Effector memory CD8-positive, alpha-beta T cell (primary cell): ENCODE results near the gene MTCH2.
A peak's percentile ranks its signal among the peaks of the same experiment; 100 is the strongest.

Experiments
- ATAC-seq: fragments of 150-1000 bp; cut with Tn5 transposase; replicated peaks from 2 replicates; pipeline ENCODE4 v1.10.0; 2021; ENCODE audit warnings: mild to moderate bottlenecking, moderate library complexity
- DNase-seq, 3 experiments: peaks; one replicate each; pipeline ENCODE4 v3.0.0; 2021
- H3K27ac Mint-ChIP-seq, 2 donors: one replicate each; pipeline ENCODE4 v1.8.0; 2022; ENCODE audit warnings: mild to moderate bottlenecking in 2 of 2, mixed read lengths in 2 of 2, moderate library complexity in 2 of 2
- H3K27me3 Mint-ChIP-seq, 2 donors: one replicate each; pipeline ENCODE4 v1.8.0; 2022; ENCODE audit warnings: mixed read lengths in 2 of 2
- H3K36me3 Mint-ChIP-seq: one replicate; pipeline ENCODE4 v1.8.0; 2022; ENCODE audit warnings: mild to moderate bottlenecking, moderate library complexity, mixed read lengths; ENCODE audit not compliant: insufficient read depth
- H3K4me1 Mint-ChIP-seq, 2 donors: one replicate each; pipeline ENCODE4 v1.8.0; 2022; ENCODE audit warnings: low read depth in 2 of 2, mixed read lengths in 2 of 2
- H3K4me3 Mint-ChIP-seq, 2 donors: one replicate each; pipeline ENCODE4 v1.8.0; 2022; ENCODE audit warnings: mild to moderate bottlenecking in 2 of 2, mixed read lengths in 2 of 2, moderate library complexity in 2 of 2
- H3K9me3 Mint-ChIP-seq, 2 donors: one replicate each; pipeline ENCODE4 v1.8.0; 2022; ENCODE audit warnings: mixed read lengths in 2 of 2

MTCH2 gene

GRCh38 chr11:47577460-47578041 is 64.8 kb downstream of the MTCH2 start:
- Mint-ChIP-seq H3K27me3 (no peaks in the 10 kb centered on the region), H3K9me3 (no peaks in the 10 kb centered on the region), H3K27ac (peak overlapping the region in 1 of 2 donors; percentile 95), H3K4me3 (peak overlapping the region; percentile 92 to 93), H3K36me3 (peaks cover 60% of the 10 kb centered on the region), H3K4me1 (peaks cover 22 to 37% of the 10 kb centered on the region in 2 donors)
- ATAC-seq: no peak
- no peak for DNase-seq

- ATAC-seq (no peak), DNase-seq (no peak)
- peaks cover 13 to 27% of the 10 kb centered on the region in 2 donors for H3K4me1 Mint-ChIP-seq
- H3K36me3 Mint-ChIP-seq: peaks cover 55% of the 10 kb centered on the region
- H3K4me3 Mint-ChIP-seq: no peak overlapping the region
- no peaks in the 10 kb centered on the region for H3K9me3 Mint-ChIP-seq
- H3K27ac Mint-ChIP-seq: no peak overlapping the region
- H3K27me3 Mint-ChIP-seq: no peaks in the 10 kb centered on the region
These were observed 69.0 kb downstream of the MTCH2 start for GRCh38 chr11:47573321-47573720.

GRCh38 chr11:47572715-47573255 is 69.6 kb downstream of the MTCH2 start:
- Mint-ChIP-seq H3K27ac (no peak overlapping the region), H3K27me3 (no peaks in the 10 kb centered on the region)

GRCh38 chr11:47571895-47572294 is 70.5 kb downstream of the MTCH2 start:
- DNase-seq: no peak
- no peaks in the 10 kb centered on the region for H3K9me3 Mint-ChIP-seq
- no peak for ATAC-seq
- H3K36me3 Mint-ChIP-seq: peaks cover 55% of the 10 kb centered on the region
- H3K27me3 Mint-ChIP-seq: no peaks in the 10 kb centered on the region
- H3K4me3 Mint-ChIP-seq: no peak overlapping the region
- peak overlapping the region in 1 of 2 donors; percentile 44 for H3K27ac Mint-ChIP-seq
- H3K4me1 Mint-ChIP-seq: peaks cover 5 to 18% of the 10 kb centered on the region in 2 donors

More at GRCh38 chr11:47572715-47573255, 69.6 kb downstream of the MTCH2 start:
- H3K4me3 Mint-ChIP-seq: no peak overlapping the region
- no peaks in the 10 kb centered on the region for H3K9me3 Mint-ChIP-seq
- no peak for DNase-seq
- peaks cover 10 to 24% of the 10 kb centered on the region in 2 donors for H3K4me1 Mint-ChIP-seq
- peaks cover 55% of the 10 kb centered on the region for H3K36me3 Mint-ChIP-seq
- no peak for ATAC-seq

- Mint-ChIP-seq H3K4me3 (no peak overlapping the region), H3K27ac (peak overlapping the region in 1 of 2 donors; percentile 44), H3K4me1 (peaks cover 9 to 19% of the 10 kb centered on the region in 2 donors), H3K36me3 (peaks cover 52% of the 10 kb centered on the region), H3K27me3 (no peaks in the 10 kb centered on the region), H3K9me3 (no peaks in the 10 kb centered on the region)
- no peak for DNase-seq
- no peak for ATAC-seq
These were observed 71.0 kb downstream of the MTCH2 start for GRCh38 chr11:47571357-47571729.

GRCh38 chr11:47570651-47571356 is 71.6 kb downstream of the MTCH2 start:
- Mint-ChIP-seq H3K36me3 (peaks cover 49% of the 10 kb centered on the region), H3K4me1 (peaks cover 7 to 17% of the 10 kb centered on the region in 2 donors), H3K9me3 (no peaks in the 10 kb centered on the region), H3K27ac (peak overlapping the region in 1 of 2 donors; percentile 44), H3K27me3 (no peaks in the 10 kb centered on the region), H3K4me3 (no peak overlapping the region)
- DNase-seq (no peak), ATAC-seq (no peak)

GRCh38 chr11:47569646-47570045 is 72.7 kb downstream of the MTCH2 start:
- Mint-ChIP-seq H3K27me3 (no peaks in the 10 kb centered on the region), H3K9me3 (no peaks in the 10 kb centered on the region), H3K36me3 (peaks cover 38% of the 10 kb centered on the region), H3K4me3 (no peak overlapping the region), H3K27ac (peak overlapping the region in 1 of 2 donors; percentile 20), H3K4me1 (peaks cover 11 to 23% of the 10 kb centered on the region in 2 donors)
- no peak for ATAC-seq
- no peak for DNase-seq
